Endothelial cell of umbilical vein (primary cell): ENCODE results near the gene RPS27L.

Experiments used
- EZH2 ChIP-seq: IDR thresholded peaks from 2 replicates; pipeline ENCODE4 v1.6.1; 2012; ENCODE audit warnings: borderline replicate concordance, low read depth, mild to moderate bottlenecking, moderate library complexity, low read length, inconsistent platforms; ENCODE audit not compliant: severe bottlenecking
- MYC ChIP-seq: IDR thresholded peaks from one replicate; pipeline ENCODE4 v1.6.1; 2011; ENCODE audit warnings: mild to moderate bottlenecking, low read depth, low read length
- POLR2A ChIP-seq: IDR thresholded peaks from 2 replicates; pipeline ENCODE4 v1.6.1; 2012; ENCODE audit warnings: low read depth, mild to moderate bottlenecking, control low read depth, low read length
- POLR2AphosphoS5 ChIP-seq: IDR thresholded peaks from 2 replicates; pipeline ENCODE4 v1.6.1; 2012; ENCODE audit warnings: low read depth, mild to moderate bottlenecking, control low read depth, low read length, moderate library complexity; ENCODE audit not compliant: insufficient read depth
- TF ChIP-seq, protein P1 (sequence below), 2 donors: IDR thresholded peaks; 1 replicate in 1 of 2; 2 replicates in 1 of 2; pipeline ENCODE4 v1.5.1; 2011; ENCODE audit warnings: low read length in 2 of 2, mild to moderate bottlenecking in 2 of 2, moderate library complexity in 2 of 2, control low read depth in 1 of 2, inconsistent platforms in 1 of 2, low read depth in 1 of 2; ENCODE audit not compliant: insufficient read depth in 1 of 2; ENCODE audit errors: extremely low read depth in 1 of 2

DNA sequence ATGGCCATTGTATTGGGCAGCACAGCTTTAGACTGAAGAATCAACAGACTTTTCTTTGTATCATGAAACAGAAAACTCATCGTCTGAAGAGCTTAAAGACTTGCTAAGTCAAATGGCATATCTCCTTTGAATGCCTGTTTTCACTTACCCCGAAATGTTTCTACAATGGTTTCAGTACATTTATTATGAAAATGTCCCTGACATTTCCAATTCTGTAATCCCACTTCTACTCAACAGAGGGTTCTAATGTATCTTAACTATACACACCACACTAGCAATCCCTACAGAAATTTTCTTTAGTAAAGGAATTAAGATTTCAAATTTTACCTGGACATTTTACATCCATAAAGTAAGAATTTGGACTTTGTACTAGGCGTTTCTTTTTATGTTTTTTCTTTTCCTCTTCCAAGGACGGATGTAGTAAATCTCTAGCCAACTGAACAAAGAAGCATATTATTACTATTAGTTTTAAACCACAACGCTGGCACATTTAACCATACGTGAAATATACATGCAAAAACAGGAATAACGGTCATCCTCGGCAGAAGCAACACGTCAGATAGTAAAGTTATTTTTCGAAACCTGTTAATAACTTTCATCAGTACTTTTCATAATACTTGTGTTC lies 1.1 kb downstream of the RPS27L start:
- TF ChIP-seq, protein P1, sequence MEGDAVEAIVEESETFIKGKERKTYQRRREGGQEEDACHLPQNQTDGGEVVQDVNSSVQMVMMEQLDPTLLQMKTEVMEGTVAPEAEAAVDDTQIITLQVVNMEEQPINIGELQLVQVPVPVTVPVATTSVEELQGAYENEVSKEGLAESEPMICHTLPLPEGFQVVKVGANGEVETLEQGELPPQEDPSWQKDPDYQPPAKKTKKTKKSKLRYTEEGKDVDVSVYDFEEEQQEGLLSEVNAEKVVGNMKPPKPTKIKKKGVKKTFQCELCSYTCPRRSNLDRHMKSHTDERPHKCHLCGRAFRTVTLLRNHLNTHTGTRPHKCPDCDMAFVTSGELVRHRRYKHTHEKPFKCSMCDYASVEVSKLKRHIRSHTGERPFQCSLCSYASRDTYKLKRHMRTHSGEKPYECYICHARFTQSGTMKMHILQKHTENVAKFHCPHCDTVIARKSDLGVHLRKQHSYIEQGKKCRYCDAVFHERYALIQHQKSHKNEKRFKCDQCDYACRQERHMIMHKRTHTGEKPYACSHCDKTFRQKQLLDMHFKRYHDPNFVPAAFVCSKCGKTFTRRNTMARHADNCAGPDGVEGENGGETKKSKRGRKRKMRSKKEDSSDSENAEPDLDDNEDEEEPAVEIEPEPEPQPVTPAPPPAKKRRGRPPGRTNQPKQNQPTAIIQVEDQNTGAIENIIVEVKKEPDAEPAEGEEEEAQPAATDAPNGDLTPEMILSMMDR (IDR thresholded peaks at IDR 0.05; ENCODE audit: extremely low read depth in 1 of 2, insufficient read depth in 1 of 2, low read depth in 1 of 2, low read length in 2 of 2) = no peak
- no peak for TF ChIP-seq EZH2
- TF ChIP-seq POLR2AphosphoS5 = no peak
- no peak for TF ChIP-seq MYC
- no peak for TF ChIP-seq POLR2A
